Hepatocyte (in vitro differentiated cells): ENCODE data around the gene RTF1.

Experiments used
- CTCF ChIP-seq: fragments of 200-600 bp; sonication (generic); IDR thresholded peaks from 2 replicates; pipeline ENCODE4 v1.5.1; 2016; ENCODE audit warnings: antibody characterized with exemption, mild to moderate bottlenecking; ENCODE audit not compliant: poor library complexity
- EZH2phosphoT487 ChIP-seq: fragments of 200-600 bp; sonication (generic); IDR thresholded peaks from one replicate; pipeline ENCODE4 v1.6.1; 2018; ENCODE audit warnings: antibody characterized with exemption, mild to moderate bottlenecking, low read depth, moderate library complexity; ENCODE audit not compliant: unreplicated experiment, severe bottlenecking

GRCh38 chr15:41490355-41490754, 73.5 kb downstream of the RTF1 start:
- TF ChIP-seq CTCF, result no peak
- no peak for TF ChIP-seq EZH2phosphoT487
